SIG-M5 treated with dmso at 0.1 percent for 504 hours (cell line): ENCODE data around the gene GPR34.
"Not testable (repeated sequence)": the region's sequence is repeated elsewhere in the genome, so short reads cannot be mapped to it uniquely, and the experiment has no call there.

Source experiments
- DNase-seq: peaks from one replicate; lab custom pipeline; 2025; ENCODE audit not compliant: unreplicated experiment; lab: John Stamatoyannopoulos, UW

Gene GPR34, protein sequence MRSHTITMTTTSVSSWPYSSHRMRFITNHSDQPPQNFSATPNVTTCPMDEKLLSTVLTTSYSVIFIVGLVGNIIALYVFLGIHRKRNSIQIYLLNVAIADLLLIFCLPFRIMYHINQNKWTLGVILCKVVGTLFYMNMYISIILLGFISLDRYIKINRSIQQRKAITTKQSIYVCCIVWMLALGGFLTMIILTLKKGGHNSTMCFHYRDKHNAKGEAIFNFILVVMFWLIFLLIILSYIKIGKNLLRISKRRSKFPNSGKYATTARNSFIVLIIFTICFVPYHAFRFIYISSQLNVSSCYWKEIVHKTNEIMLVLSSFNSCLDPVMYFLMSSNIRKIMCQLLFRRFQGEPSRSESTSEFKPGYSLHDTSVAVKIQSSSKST

DNA sequence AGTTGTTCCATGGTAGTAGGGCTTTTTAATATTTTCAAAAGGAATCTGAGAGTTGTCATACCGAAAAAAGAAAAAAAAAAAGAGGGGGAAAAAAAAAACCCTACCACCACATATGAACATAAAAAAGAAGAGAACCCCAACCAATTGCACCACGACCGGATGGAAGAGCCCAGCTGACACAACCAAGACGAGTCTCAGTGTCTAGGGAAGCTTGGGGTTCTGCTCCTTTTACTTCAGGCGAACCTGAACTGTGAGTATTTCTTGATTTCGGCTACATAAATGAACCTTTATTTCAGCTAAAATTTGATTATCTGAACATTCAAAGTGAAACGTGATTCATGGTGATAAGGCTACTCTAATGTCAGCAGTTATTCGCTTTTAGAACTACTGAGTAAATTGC lies at the start of gene GPR34:
TSS of gene GPR34 (plus strand) at position 139 of the 400 bp plus-strand sequence. CDS start 6,661 bp downstream, outside the sequence.
- DNase-seq = peak; percentile 71

DNA sequence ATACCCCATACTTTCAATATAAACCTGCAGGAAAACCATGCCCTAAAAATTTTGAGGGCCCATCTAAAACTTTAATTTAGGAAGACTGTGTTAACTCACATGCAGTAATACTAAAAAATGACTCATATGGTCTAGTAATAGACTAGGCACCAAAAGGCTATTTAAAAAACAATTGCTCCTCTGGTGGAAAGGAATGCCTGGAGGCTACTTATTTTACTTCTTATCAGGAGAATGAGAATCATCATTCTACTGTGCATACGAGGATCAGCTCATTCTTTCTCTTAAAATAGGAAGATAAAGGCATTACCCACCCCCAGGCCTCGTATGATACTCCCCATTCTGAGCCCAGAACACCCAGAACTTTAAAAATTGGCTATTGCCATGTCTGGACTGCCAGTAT lies 42.6 kb upstream of the GPR34 start:
- DNase-seq = not testable (repeated sequence)

DNA sequence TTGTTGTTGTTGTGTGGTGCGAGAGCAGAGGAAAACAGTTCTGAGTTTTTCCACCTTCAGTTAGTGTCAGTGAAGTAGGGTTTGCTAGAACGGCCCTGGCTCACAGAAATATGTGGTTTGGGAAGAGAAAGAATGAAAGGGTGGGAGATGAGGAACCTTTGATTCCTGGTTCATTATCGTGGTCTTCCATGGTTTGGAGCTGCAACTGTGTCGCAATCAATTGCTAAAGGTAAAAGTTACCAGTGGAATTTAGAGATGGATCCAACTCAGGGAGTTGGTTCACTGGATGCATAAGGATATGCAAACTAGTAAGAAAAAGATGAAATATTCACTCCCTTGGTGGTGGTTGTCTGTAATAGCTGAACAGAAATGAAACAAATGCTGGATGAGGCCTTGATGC lies 35.6 kb upstream of the GPR34 start:
- DNase-seq = no peak

DNA sequence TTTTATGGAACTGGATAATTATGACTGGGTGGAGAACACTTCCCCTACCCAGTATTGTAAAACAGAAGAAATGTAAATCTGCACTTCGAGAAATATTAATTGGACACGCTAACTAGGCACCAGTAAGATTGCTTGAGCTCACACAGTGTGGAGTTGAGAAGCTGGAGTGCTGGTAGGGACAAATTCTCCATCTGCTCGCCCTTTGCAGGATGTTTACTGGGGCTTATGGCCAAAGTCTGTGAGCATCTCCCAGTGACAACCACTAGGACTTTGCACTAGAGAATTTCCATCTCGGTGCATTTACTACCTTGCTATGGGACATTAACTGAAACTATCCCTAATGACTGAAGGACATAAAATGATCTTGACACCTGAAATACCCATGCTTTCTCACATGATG lies 33.7 kb upstream of the GPR34 start:
- DNase-seq = no peak

DNA sequence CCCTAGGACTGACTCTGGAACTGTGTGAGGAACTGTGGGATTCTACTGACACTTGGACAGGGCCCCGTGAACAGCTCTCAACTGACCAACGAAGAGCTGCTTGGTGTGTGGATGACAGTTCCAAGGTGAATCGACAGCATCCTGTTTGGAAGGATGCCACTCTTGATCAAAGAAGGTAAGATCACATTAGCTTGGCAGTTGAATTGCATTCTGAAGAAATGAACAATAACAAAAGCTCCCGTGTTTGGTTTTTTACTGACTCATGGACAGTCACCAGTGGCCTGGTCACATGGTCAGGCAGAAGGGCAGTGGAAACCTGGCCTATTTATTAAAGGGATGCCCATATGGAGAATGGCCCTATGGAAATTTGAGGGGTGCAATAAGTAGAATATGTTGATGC lies 33.1 kb upstream of the GPR34 start:
- DNase-seq = no peak

DNA sequence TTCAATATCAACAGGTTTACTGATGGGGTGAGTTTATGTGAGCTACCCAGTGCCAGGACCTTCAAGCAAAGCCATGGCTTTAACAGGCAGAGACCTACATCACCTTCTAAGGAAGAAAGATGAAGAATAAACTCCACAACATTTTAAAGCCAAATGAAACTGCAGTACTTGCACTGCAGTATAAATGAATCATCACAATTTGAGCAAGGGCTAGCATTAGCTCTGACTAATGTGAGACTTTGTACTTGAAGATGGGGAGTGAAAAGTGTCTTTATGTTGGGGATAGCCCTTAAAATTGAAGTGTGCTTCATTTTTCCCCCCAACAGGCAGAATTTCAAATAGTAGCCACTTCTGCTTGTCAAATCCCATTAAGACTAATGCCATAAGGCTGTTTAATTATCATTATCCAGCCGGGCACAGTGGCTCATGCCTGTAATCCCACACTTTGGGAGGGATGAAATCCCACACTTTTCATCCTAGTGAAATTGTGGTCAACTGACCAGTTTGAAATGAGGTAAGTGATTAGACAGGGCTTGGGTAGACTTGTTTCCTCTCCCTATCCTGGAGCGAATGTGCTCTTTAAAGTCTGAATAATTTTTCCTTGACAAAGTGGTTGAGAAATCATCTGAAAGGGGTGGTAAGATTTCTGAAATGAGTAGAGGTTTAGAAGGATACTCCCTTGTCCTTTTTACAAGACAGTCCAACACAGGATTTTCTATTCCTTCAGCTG lies 27.2 kb upstream of the GPR34 start:
- DNase-seq = no peak

DNA sequence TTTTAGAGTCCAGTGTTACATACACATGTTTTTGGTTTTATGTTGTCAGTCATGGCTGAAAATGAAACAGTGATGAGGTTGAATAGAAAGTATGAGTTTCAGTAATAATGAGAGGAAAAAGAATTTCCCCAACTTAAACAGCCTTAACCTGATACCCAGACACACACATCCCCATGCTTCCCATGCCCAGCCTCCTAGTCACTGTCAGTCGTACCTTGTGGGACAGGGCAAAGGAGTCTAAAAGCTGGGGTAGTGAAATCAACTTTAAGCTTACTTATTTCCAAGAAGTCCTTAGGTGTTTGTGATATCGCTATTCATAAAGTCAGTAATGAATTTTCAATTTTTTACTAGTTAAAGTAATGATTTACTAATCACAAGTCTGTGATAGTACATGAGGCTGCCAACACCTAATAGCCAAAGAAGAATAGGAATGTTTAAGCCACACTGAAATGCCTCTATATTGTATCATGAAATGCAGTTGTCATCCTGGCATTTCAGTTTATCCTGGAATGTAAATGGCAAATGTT lies 24.3 kb upstream of the GPR34 start:
- no peak for DNase-seq

DNA sequence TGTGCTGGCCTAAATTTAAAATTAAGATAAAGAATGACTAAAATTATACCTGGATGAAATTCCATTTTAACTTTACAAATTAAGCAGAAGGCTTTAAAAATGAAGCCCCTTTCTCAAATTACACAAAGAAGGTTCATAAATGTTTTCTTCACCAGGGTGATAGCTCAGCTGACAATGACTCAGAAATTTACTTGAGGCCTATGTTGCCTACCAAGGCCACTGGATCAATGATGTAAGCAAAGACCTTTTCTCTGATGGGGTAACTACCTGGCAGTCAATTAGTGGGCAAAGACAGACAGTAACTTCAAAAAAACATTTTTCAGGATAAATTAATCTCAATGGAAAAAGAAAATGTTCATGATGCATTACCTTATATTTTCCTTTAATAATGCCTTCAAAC lies 23.9 kb upstream of the GPR34 start:
- DNase-seq = no peak

DNA sequence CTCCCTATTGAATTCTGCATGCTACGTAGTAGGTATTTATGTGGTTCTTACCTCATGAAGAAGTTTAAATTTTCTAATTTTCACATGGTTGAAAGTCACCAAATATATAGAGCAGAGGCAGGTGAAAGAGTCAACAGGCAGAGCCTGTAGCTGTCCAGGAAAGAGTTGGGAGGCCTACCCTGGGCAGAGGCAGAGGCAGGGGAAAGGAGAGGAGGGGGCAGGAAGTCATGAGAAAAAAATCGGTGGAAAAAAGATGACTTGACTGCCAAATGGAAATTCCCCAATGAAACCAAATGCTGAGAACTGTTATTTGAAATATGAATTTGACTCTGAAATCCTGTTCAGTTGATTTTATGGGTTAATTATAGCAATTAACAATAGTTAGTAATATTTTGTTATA lies 23.1 kb upstream of the GPR34 start:
- DNase-seq = no peak

DNA sequence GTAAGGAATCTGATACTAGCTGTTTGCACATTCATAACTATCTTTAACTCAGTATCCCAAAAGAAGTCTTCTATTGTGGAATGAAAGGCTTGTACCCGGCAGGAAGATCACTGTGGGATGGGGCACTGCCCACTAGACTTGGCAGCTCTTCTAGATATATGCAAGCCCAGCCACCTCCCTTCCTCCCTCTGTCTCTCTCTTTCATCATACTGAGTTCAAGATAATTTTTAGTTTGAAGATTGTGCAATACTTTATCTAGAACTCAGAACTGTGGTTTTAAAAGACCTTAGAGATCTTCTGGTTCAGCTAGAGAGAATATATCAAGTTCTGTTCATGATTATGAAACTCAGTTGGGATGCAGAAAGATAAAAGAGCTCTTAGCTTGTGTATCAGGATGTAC lies 22.5 kb upstream of the GPR34 start:
- DNase-seq = peak; percentile 75

DNA sequence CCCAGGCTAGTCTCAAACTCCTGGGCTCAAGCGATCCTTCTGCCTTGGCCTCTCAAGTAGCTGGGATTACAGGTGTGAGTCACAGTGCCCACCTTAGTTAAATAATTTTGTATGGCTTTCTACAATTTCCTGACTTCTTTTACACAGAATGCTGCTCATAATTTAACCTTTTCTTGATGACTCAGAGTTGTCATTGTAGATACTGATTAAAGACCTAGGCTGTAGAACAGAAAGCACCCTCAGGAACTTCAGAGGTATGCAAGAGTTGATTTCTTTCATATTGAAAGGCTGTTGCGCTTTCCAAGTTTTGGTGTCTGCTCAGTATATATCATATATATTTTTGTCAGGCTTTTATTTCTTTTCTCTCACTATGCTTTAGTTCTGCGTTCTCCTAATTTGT lies 21.1 kb upstream of the GPR34 start:
- DNase-seq = no peak

DNA sequence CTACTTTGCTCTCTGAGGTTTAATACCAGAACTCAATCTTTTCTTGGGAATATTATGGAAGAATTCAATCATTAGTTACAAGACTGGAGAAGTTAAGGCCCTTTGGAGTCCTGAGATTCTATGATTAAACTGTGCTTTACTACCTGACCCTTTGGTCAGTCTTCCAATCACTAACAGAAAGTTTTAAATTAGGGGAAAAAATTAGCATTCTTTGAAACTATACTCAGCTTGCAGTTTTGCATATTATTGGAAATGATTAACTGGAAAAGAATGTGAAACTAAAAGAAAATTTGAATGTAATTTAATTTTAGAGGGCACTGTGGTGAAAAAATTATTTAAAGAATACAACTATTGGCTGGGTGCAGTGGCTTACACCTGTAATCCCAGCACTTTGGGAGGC lies 18.7 kb upstream of the GPR34 start:
- no peak for DNase-seq

DNA sequence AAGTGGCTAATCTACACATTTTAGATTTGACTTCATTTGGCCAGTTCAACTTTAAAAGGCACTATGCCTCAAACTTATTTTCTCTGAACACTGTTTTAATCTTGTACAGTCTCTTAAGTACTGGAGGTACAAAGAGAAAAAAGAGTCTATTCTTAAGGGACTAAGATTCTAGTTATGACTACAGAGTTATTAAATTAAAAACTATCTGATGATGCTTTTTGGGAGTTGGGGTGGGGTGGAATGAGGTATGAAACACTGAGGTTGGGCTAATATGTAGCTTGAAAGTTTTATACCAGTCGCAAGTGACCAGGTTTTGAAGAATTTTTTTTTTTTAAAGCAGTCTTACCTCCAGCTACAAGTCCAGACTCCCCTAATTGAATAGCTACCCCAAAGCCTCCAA lies 17.7 kb upstream of the GPR34 start:
- DNase-seq = no peak

DNA sequence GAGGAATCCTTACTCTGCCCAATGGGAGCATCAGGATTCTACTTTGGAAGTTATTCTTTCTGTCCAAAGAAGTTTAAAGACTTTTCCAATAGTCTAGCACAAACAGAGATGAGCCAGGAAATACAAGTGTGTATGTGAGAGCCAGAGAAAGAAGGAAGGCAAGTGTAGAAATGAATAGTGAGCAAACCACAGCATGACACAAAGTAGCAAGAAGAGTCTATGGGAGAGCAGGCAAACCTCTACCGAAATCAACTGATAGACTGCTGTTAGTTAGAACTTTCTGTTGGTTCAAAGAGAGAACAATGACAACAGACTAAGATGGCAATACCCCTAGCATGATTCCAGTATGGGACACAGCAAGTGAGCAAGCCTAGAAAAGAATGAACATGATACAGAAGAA lies 16.1 kb upstream of the GPR34 start:
- DNase-seq = no peak

DNA sequence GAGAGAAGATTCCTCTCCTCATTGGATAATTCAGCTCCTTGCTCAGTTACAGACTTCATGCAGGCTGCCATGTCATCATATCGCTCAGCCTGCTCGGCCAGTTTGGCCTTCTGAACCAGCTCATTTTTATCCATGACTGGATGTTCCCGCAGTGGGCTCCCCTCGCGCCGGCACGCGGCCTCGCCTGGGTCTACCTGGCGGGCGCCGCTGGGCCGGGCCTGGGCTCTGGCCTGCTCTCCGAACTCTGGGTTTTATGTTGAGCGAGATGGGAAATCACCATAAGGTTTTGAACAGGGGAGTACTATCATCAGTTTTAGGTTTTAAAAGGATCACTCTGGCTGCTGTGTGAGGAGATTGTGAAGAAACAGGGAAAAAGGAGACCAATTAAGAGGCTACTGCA lies 12.4 kb upstream of the GPR34 start:
- not testable (repeated sequence) for DNase-seq

DNA sequence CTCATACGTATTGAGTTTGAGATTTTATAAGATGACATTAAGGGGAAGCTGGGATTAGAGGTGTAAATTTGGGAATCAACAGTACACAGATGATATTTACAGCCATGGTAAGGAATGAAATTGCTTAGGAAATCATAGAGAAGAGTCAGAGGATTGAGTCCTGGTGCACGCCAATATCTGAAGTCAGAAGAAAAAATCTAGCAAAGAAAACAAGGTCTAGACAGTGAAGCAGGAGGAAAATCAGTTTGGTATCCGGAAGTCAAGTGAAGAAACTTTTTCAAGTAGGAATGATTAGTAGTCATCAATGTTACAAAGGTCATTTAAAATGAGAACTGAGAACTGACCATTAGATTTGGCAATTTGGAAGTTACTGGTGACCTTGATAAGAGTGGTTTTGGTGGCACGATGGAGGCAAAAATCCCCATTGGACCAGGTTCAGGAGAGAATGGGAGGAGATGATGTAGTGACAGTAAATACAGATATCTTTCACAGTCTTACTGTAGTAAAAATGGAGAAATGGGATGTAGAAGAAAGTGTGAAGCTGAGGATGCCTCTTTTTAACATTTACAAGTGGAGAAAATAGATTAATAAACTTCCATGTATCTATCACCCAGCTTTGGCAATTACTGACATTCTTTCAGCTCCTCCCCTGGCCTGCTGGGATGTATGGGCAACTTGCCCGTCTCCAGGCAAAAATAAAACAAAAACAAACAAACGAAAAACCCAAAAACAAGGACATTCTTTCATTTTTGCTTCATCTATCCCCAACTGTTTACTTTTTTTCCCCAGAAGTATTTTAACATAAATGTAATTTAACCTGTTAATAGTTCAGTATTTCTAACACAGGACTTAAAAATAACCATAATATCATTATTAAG lies 11.4 kb upstream of the GPR34 start:
- no peak for DNase-seq

DNA sequence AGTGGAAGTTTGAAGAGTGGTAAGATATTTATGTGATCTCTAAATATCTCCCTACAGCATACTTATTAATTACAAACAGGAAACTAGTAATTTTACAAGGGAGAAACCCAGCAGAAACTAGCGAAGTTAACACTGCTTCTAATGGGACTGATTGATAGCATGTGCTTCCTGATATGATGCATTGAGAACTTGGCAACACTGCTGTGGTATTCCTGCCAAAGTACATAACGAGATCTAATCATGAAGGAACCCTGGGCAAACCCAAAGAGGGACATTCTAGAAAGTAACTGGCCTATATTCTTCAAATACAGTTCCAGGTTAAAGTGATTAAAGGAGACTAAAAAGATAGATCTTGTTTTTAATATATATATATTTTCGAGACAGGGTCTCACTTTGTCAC lies 4.6 kb upstream of the GPR34 start:
- DNase-seq = no peak

DNA sequence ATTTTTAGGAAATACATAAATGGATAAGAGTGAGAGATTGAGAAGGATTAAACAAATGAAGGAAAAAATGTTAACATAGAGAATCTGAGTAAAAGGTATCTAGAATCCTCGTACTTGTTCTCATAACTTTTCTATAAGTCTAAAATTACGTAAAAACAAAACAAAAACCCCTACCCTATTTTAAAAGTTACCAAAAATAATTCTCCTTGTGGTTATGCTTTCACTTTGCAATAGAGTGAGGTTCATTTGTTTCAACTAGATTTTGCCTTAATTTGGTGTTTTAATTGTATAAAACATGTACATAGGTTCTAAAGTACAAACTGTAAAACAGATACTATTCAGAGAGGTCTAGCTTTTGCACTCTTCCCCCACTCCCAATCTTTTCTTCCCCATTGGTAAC lies 3.8 kb upstream of the GPR34 start:
- DNase-seq = no peak

DNA sequence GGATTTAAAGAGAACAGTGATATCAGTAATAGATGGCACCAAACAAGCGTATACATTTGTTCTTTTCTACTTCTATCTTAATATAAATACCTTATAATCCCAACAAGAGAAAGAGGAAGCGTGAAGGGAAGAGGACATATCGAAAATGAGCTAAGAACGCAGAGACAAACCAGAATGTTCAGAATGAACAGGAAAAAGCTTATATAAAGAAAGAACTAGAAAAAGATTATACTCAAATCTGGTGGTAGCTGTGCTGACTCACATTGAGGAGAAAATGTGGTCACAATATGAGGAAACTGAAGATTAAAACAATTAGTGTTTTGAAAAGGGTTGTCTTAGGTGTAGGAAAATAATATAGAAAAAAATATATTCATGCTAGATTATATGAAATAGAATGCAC lies 2.0 kb upstream of the GPR34 start:
- DNase-seq = peak; percentile 53

DNA sequence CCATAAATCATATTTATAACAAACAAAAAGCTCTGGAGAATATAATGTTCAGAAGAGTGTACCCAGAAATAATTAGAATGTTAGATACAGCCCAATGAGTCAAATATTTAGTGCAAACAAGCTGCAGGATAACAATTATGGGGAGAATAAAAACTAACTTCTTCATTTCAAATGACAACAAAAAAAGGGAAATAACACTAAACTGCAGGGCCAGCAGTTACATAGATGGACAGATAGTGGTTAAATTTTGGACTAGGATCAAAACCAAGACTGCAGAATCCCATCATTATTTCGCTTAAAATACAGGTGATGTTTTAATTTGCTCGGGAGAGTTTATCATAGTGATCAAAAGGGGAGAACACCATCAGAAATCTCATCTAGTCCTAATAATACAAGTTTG lies 617 bp upstream of the GPR34 start:
- DNase-seq = peak; percentile 36

DNA sequence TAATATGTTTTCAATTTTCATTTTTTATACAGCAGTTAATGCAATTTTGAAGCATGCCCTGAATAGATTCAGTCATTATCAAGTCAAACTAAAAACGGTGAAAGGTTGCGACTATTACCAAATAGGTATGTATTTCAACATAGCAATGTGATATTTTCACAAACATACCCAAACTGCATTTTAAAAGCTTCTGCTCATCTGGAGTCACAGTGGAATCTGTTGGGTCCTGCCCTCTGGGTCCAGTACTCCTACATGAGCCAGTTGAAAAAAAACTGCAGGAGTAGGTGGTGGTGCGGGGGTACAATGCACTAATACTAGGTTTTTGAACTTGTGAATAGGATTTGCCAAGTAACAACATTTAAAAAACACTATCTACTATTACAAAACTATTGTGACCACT lies 938 bp downstream of the GPR34 start:
- no peak for DNase-seq
